ENCODE measurements around the gene CELSR2. TPM values are rescaled to one million over a fixed set of nuclear protein-coding genes. Genes with fewer than 3 reads are reported as not detected.

The CELSR2 gene
- polyA plus RNA-seq, 1 donor (not counting 4 experiments of a cell fraction or from before 2014, with no cell fraction given) = 7.3 TPM

GRCh38 chr1:109312246-109312645 lies 62.9 kb downstream of the CELSR2 start:
- H3K27me3 ChIP-seq (ENCODE audit: control insufficient read depth, extremely low read depth, insufficient read depth, low read length) = peaks cover 4% of the 10 kb centered on the region
- no peak for FAIRE-seq
- dilution Hi-C loops (cut with MboI; ENCODE audit: extremely low pct_ligation_motif_present, low sequenced_read_pairs) = no loop called here
- H3K27ac ChIP-seq (ENCODE audit: control insufficient read depth, insufficient read depth, low read length) = no peak overlapping the region
- H4K20me1 ChIP-seq (ENCODE audit: control insufficient read depth, extremely low read depth, insufficient read depth, low read length) = no peaks in the 10 kb centered on the region
- H3K4me3 ChIP-seq (ENCODE audit: control insufficient read depth in 2 of 3, extremely low read depth in 1 of 3, insufficient read depth in 2 of 3, low read depth in 1 of 3, low read length in 3 of 3) = no peak overlapping the region
- TF ChIP-seq, protein P1, sequence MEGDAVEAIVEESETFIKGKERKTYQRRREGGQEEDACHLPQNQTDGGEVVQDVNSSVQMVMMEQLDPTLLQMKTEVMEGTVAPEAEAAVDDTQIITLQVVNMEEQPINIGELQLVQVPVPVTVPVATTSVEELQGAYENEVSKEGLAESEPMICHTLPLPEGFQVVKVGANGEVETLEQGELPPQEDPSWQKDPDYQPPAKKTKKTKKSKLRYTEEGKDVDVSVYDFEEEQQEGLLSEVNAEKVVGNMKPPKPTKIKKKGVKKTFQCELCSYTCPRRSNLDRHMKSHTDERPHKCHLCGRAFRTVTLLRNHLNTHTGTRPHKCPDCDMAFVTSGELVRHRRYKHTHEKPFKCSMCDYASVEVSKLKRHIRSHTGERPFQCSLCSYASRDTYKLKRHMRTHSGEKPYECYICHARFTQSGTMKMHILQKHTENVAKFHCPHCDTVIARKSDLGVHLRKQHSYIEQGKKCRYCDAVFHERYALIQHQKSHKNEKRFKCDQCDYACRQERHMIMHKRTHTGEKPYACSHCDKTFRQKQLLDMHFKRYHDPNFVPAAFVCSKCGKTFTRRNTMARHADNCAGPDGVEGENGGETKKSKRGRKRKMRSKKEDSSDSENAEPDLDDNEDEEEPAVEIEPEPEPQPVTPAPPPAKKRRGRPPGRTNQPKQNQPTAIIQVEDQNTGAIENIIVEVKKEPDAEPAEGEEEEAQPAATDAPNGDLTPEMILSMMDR (optimal IDR thresholded peaks at IDR 0.05 in 1 of 3, IDR thresholded peaks at IDR 0.05 in 1 of 3, conservative IDR thresholded peaks at IDR 0.05 in 1 of 3; ENCODE audit: extremely low read depth in 1 of 3, insufficient read depth in 2 of 3, low read length in 3 of 3) = no peak
- no peak for TF ChIP-seq EZH2 (IDR thresholded peaks at IDR 0.05; ENCODE audit: low read length)
- H3K36me3 ChIP-seq (ENCODE audit: control insufficient read depth in 2 of 2, extremely low read depth in 1 of 2, insufficient read depth in 2 of 2, low read length in 2 of 2) = no peaks in the 10 kb centered on the region
- no peak overlapping the region for H3K9ac ChIP-seq (ENCODE audit: control insufficient read depth, extremely low read depth, insufficient read depth, low read length)
- no peak overlapping the region for H2AFZ ChIP-seq (ENCODE audit: control insufficient read depth, low read length)
- no peaks in the 10 kb centered on the region for H3K9me1 ChIP-seq (ENCODE audit: control insufficient read depth, extremely low read depth, insufficient read depth, low read length)
- H3K79me2 ChIP-seq (ENCODE audit: control insufficient read depth, insufficient read depth, low read length) = no peaks in the 10 kb centered on the region
- no peaks in the 10 kb centered on the region for H3K4me1 ChIP-seq (ENCODE audit: control insufficient read depth, extremely low read depth, insufficient read depth, low read length)
- H3K9me3 ChIP-seq (ENCODE audit: control insufficient read depth, low read depth, low read length) = no peaks in the 10 kb centered on the region
- no peak overlapping the region for H3K4me2 ChIP-seq (ENCODE audit: control insufficient read depth, extremely low read depth, insufficient read depth, low read depth, low read length)
- DNase-seq (ENCODE audit: low read depth, low spot score) = no peak

DNA sequence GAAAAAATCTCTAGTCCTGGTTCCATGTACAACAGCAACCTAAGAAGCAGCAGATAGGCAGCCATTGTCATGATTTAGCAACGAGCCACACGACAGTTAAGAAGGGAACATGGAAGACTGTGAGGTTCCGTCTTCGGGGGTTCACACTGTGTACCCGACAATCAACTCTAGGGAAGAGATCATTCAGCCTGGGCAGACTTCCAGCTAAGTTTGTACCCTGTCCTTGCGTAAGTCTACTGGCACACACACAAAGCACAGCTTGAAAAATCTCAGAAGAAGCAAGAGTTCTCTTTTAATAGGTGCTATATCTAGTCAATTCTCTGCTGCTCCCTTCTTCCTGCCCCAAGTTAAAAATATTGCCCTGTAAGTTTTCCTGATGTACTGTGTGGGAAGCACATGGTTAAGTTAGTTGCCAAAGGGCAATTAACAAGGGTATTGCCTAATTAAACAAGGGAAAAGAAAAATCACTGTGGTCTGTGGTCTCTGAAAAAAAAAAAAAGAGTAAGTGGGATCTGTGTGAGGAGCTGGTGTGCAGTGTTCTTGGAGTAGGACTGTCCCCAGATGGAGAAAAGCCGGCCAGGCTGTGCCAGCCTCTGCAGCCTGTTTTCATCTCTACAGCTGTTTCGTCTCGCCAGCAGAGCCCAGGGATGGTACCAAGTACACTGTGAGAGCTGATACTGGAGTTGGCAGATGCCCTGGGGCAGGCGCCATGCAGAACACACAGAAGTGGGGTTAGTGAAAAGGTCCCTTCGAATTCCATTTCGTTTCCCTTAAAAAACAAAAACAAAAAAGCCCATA lies 63.8 kb downstream of the CELSR2 start:
- H3K4me1 ChIP-seq (ENCODE audit: control insufficient read depth, extremely low read depth, insufficient read depth, low read length) = no peaks in the 10 kb centered on the region
- no peak for DNase-seq (ENCODE audit: low read depth, low spot score)
- no peak overlapping the region for H2AFZ ChIP-seq (ENCODE audit: control insufficient read depth, low read length)
- H3K79me2 ChIP-seq (ENCODE audit: control insufficient read depth, insufficient read depth, low read length) = no peaks in the 10 kb centered on the region
- H3K36me3 ChIP-seq (ENCODE audit: control insufficient read depth in 2 of 2, extremely low read depth in 1 of 2, insufficient read depth in 2 of 2, low read length in 2 of 2) = no peaks in the 10 kb centered on the region
- H3K9me3 ChIP-seq (ENCODE audit: control insufficient read depth, low read depth, low read length) = no peaks in the 10 kb centered on the region
- H3K27me3 ChIP-seq (ENCODE audit: control insufficient read depth, extremely low read depth, insufficient read depth, low read length) = peaks cover 4% of the 10 kb centered on the region
- no peak overlapping the region for H3K9ac ChIP-seq (ENCODE audit: control insufficient read depth, extremely low read depth, insufficient read depth, low read length)
- H4K20me1 ChIP-seq (ENCODE audit: control insufficient read depth, extremely low read depth, insufficient read depth, low read length) = no peaks in the 10 kb centered on the region
- no peaks in the 10 kb centered on the region for H3K9me1 ChIP-seq (ENCODE audit: control insufficient read depth, extremely low read depth, insufficient read depth, low read length)
- H3K4me3 ChIP-seq (ENCODE audit: control insufficient read depth in 2 of 3, extremely low read depth in 1 of 3, insufficient read depth in 2 of 3, low read depth in 1 of 3, low read length in 3 of 3) = no peak overlapping the region
- no peak overlapping the region for H3K27ac ChIP-seq (ENCODE audit: control insufficient read depth, insufficient read depth, low read length)
- no peak overlapping the region for H3K4me2 ChIP-seq (ENCODE audit: control insufficient read depth, extremely low read depth, insufficient read depth, low read depth, low read length)
- FAIRE-seq = no peak
- TF ChIP-seq, protein P1 (optimal IDR thresholded peaks at IDR 0.05 in 1 of 3, IDR thresholded peaks at IDR 0.05 in 1 of 3, conservative IDR thresholded peaks at IDR 0.05 in 1 of 3; ENCODE audit: extremely low read depth in 1 of 3, insufficient read depth in 2 of 3, low read length in 3 of 3) = no peak
- TF ChIP-seq EZH2 (IDR thresholded peaks at IDR 0.05; ENCODE audit: low read length) = no peak
- dilution Hi-C loops (cut with MboI; ENCODE audit: extremely low pct_ligation_motif_present, low sequenced_read_pairs) = no loop called here

All from keratinocyte (primary cell).